HG03469 (cell line): ENCODE data around the gene PMM2.

Source experiments
- ATAC-seq: cut with Tn5 transposase; IDR thresholded peaks from one replicate; pipeline ENCODE4 v1.9.1; 2021; ENCODE audit warnings: mild to moderate bottlenecking, moderate library complexity, moderate number of reproducible peaks; ENCODE audit not compliant: unreplicated experiment

Gene PMM2

DNA sequence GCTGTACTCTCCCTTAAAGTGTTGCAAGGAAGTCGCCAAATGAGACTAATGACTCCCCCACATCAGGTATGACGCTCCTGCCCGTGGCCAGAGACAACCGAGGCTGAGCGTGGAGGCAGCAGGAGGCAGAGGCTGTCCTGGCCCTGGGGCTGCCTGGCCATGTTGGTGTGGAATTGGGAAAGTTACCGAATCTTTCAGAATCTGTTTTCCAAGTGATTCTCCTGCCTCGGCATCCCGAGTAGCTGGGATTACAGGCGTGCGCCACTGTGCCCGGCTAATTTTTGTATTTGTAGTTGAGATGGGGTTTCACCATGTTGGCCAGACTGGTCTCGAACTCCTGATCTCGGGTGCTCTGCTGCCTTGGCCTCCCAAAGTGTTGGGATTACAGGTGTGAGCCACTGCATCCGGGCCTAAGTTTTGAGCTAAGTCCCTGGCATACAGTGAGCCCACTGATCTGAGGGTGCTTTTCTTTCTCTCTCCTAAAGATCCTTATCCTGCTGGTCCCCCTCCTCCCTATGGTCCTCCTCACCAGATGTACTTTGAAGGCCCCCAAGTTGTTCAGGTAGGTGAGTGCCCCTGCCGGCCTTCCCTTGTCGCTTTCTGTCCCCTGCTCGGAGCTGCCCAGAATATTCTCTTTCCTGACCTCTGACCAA is 85.2 kb downstream of the PMM2 start:
- ATAC-seq = no peak

DNA sequence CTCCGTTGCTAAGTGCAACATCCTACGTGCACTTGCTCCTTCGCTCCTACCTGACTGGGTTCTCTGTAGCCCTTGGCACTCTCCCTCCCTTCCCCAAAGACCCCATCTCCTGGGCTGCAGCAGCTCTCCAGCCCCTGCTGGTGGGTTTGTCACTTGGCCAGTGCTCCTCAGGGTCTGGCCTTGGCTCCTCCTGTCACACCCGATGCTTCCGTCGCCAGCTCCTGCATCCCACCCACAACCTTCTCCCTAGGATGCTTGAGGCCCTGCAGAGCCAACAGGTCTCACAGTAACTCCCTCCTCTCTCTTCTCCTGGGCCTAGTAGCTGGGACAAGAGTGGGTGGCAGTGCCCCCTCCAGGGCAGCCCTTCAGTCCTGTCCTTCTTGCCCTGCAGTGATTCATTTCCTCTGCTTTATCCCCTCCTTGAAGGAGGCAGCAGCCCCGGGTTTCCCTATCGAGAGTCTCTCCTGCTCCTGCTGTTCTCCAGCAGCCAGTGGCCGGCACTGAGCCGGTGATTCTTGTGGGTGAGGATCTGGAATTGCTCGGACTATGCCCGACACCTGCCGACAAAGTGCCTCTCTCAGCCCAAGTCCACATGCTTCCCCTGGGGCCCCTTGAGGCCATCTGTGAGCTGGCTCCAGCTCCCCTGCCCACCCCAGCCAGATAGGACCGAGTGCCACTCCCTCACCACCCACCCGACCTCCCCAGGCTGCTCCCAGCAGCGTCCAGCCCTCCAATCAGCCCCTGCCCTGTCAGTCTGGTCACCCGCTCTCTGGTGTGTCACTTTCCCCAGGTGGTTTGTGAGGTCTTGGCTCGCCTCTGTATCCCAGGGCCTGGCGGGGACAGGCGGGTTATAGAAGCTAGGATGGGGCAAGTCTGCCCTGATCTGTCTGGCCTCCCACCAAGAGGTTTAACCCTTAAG is 88.3 kb downstream of the PMM2 start:
- no peak for ATAC-seq

DNA sequence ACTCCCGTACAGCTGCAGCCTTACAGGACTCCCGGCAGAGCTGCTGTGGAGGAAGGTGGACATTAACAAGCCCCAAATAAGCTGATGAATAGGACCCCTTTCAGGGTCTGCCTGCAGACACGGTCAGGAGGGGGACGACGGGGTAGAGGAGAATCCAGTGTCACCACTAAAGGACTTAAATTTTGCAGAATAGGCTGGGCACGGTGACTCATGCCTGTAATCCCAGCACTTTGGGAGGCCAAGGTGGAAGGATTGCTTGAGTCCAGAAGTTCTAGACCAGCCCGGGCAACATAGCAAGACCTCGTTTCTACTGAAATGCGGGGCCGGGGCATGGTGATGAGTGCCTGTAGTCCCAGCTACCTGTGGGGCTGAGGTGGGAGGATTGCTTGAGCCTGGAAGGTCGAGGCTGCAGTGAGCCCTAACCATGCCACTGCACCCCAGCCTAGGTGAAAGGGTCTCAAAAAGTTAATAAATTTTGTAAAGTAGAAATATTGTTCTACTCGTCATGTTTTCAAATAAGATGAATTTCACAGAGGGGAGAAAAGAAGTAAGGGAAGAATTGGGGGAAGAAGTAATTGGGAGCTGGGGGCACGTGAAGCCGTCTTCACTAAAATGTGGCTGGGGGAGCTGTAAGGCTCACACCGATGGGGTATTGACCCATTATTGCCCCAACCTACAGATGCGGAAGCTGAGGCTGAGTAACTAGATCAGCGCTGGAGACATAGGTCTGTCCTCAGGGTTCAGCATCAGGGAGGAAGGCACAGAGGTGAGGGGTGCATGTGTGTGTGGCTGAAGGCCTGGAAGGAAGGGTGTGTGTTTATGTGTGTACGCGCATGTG is 89.2 kb downstream of the PMM2 start:
- ATAC-seq = no peak

DNA sequence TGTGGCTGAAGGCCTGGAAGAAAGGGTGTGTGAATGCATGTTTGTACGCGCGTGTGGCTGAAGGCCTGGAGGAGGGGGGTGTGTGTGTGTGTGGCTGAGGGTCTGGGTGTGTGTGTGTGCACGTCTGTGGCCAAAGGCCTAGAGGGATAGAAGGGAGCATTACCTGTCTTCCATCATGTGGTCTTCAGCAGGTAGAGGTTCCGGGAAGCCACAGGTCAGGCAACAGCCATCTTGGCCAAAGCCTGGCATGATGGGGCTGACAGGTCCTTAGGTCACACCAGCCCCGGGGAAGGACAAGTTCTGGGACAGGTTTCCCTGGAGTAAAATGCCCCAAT is 89.8 kb downstream of the PMM2 start:
- ATAC-seq = no peak

GRCh38 chr16:8887952-8888560 is 90.4 kb downstream of the PMM2 start:
- no peak for ATAC-seq

DNA sequence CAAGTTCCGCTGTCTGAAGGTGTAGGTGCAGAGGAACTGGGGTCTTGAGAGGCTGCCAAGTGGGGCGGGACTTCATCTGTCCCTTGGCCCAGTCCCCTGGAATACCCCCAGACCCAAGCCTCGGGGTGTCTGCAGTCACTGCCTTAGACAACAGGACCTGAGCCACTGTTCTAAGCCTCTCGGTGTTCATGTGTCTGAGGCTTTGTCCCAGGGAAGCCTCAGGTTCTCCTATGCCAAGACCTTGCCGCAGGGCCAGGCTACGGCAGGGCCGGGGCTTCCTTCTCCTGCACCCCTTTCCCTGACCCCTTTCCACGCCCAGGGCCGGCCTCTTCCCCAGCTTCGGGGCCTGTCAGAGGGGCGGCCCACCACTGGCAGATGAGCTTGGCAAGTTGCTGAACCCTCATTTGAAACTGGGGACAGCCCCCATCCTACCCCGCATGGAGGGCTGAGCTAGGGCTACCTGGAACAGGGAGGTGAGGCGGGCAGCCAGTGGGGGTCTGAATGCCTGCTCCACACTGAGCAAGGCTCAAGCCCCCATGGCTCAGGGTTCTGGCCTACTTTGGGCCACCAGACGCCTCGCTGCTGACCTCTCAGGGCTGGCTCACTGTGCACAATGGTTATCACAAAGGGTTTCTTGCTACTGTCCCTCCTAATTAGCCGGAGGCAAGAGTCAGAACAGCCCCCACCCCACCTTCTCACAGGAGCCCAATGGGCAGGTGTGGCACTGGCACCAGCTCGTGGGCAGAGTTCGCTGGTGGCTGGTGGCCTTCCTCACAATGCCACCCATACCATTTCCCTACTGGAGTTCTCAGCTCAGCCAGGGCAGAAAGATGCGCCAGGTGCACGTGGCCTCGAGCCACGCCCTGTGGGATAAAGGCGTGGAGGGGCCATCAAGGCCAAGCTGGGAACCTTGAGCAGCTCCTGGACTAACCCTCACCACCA is 91.6 kb downstream of the PMM2 start:
- ATAC-seq = no peak

DNA sequence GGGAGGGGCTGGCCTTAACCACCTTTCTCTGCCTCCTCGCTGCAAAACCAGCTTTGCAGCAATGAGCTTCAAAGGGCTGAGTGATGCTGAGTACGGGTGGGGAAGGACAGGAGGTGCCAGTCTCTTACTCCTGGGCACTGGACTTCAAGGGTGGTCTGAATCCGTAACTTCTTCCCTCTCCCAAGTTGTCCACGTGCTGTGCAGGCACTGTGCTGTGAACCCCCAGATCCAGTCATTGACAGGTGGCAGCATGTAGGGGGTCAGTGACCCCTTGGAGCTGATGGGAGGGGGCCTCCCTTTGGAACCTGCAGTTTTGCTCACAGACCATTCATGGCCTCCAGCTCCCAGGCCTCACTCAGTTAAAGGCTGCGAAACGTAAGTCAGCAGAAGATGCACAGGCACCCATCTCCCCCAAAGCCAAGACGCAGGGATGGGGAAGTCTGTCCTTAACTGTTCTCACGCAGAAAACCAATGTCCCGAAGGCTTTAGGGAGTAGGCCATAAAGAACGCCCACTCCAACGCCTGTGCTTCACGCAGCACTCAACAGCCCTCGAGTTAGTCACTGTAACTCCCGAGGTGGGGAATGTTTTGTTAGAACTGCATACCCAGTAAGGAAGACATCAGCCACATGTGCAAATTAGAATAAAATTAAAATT is 92.4 kb downstream of the PMM2 start:
- ATAC-seq = no peak

DNA sequence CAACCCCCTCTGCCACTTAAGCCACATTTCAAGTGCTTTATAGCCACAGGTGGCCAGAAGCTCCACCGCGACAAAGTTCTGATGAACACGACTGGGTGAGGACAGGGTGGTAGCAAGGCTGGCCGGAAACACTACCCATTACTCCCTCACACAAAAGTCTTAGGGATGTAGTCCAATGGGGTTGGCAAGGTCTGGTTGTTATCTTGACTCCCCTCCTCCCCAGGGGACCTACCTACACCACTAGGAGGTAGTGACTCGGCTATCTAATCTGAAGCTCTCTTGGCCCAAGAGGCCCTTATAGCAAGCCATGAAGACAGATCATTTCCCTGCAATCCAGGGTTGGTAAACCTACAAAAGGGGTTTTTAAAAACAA is 92.9 kb downstream of the PMM2 start:
- ATAC-seq = no peak

DNA sequence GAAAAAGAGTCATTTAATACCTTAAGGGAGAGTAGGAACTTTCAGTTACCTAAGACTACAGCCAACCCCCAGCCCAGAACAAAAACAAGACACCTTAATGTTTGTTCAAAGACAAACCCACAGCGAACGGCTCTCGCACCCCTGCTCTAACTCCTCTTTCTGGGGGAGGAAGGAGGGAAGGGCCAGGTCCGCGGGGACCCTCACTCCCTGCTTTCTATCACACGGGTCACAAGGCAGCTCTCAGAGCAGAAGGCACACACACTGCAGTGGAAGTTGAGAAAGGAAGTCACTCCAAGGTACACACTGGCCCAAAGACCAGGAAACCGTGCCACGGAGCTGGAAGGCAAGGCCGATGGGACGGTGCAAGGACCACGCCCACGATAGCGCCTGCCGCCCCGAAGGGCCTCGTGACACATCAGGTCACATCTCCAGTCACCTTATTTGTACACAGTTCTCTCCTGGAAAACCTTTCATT is 94.5 kb downstream of the PMM2 start:
- peak; percentile 9 for ATAC-seq

DNA sequence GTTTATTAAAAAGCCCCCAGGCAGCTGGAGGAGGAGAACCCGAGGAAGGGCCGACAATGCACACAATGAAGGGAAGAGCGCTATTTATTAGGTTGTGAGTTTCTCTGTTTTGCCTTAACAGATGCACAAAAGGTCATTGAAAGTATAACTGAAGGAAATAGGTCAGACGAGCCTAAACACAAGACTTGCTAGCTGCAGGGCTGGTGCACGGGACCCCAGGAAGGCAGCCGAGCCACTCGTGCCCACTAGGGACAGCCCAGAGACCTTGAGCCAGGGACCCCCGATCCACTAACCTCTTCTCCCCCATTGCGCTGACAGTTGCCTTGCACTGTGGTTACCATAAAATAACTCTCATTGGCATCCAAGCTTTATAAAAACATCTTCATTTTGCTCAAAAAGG is 95.8 kb downstream of the PMM2 start:
- ATAC-seq = no peak

GRCh38 chr16:8893976-8894690 is 96.5 kb downstream of the PMM2 start:
- ATAC-seq = no peak

DNA sequence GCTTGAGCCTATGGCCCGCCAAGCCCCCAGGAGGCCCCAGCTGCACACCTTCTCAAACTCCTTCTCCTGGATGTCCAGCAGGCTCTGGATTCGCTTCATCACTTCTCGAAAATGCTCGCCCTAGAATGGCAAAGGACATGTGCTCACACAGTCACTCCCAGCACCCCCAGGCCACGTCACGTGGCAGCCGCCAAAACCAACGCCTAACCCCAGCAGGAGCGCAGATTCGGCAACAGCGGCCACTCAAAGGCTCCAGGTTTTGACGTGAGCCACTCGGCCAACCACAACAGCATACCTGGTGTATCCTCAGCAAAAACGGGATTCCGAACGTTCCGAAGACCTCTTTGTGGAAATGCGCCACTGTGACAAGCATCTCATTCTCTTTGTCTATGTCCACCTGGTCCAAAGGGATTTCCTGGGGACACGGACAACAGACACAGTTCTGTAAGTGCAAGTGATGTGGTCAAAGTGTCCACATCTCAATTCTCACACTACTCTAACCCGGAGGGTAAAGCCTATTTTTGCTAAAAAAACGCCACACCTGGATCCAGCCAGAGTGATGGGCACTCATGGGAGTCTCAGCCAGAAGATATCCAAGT is 97.2 kb downstream of the PMM2 start:
- no peak for ATAC-seq

GRCh38 chr16:8898660-8899318 is 101.2 kb downstream of the PMM2 start:
- no peak for ATAC-seq
